DND-41 (cell line): Measurements from ENCODE around the gene STRN.

Experiments
- ATAC-seq: fragments of 200-7000 bp; cut with Tn5 transposase; 3 replicates; pipeline ENCODE4 v1.9.1; 2021; ENCODE audit warnings: low read depth; ENCODE audit not compliant: insufficient read depth
- DNase-seq: peaks from one replicate; pipeline ENCODE4 v3.0.0-alpha.2; 2020
- H2AFZ ChIP-seq: 2 replicates; pipeline ENCODE4 v1.6.0; 2012; ENCODE audit warnings: low read depth, low read length
- H3K27ac ChIP-seq: 2 replicates; pipeline ENCODE4 v1.5.1; 2012; ENCODE audit warnings: low read length, inconsistent platforms
- H3K27me3 ChIP-seq: fragments of 200-600 bp; sonication (generic); 2 replicates; pipeline ENCODE4 v1.6.0; 2012; ENCODE audit warnings: low read length, mild to moderate bottlenecking, inconsistent platforms; ENCODE audit not compliant: insufficient read depth, poor library complexity
- H3K36me3 ChIP-seq: 2 replicates; pipeline ENCODE4 v1.5.1; 2012; ENCODE audit warnings: low read length, inconsistent platforms; ENCODE audit not compliant: insufficient read depth
- H3K4me1 ChIP-seq: 2 replicates; pipeline ENCODE4 v1.5.1; 2012; ENCODE audit warnings: mild to moderate bottlenecking, low read length; ENCODE audit not compliant: insufficient read depth
- H3K4me2 ChIP-seq: 2 replicates; pipeline ENCODE4 v1.6.0; 2012; ENCODE audit warnings: mild to moderate bottlenecking, moderate library complexity, low read length, inconsistent platforms; ENCODE audit not compliant: insufficient read depth
- H3K4me3 ChIP-seq, 2 experiments: fragments of 200-600 bp in 1 of 2; shearing (Covaris generic) in 1 of 2; 2 replicates each; pipeline ENCODE4 v1.5.1; 2012 to 2016; ENCODE audit warnings: inconsistent platforms in 2 of 2, low read length in 2 of 2, mild to moderate bottlenecking in 2 of 2, low read depth in 1 of 2, moderate library complexity in 1 of 2
- H3K79me2 ChIP-seq: 2 replicates; pipeline ENCODE4 v1.6.0; 2012; ENCODE audit warnings: low read length, inconsistent platforms; ENCODE audit not compliant: insufficient read depth
- H3K9ac ChIP-seq: 2 replicates; pipeline ENCODE4 v1.6.0; 2012; ENCODE audit warnings: low read depth, mild to moderate bottlenecking, inconsistent platforms, low read length, moderate library complexity
- H3K9me3 ChIP-seq: 2 replicates; pipeline ENCODE4 v1.5.1; 2012; ENCODE audit warnings: low read length, moderate library complexity, mild to moderate bottlenecking, inconsistent platforms; ENCODE audit not compliant: insufficient read depth, severe bottlenecking
- H4K20me1 ChIP-seq: 2 replicates; pipeline ENCODE4 v1.6.0; 2012; ENCODE audit warnings: low read length; ENCODE audit not compliant: insufficient read depth
- CTCF ChIP-seq: IDR thresholded peaks from 2 replicates; pipeline ENCODE4 v1.5.1; 2012; ENCODE audit warnings: borderline replicate concordance, low read length, moderate library complexity, mild to moderate bottlenecking; ENCODE audit not compliant: poor library complexity, severe bottlenecking; ENCODE audit errors: extremely low read depth
- EZH2 ChIP-seq: IDR thresholded peaks from 3 replicates; pipeline ENCODE4 v1.6.1; 2012; ENCODE audit warnings: borderline replicate concordance, low read depth, mild to moderate bottlenecking, moderate library complexity, low read length, inconsistent platforms; ENCODE audit not compliant: severe bottlenecking

Gene STRN

GRCh38 chr2:36820942-36821605, 145.3 kb downstream of the STRN start:
- H3K27me3 ChIP-seq, result no peaks in the 10 kb centered on the region
- no peak overlapping the region for H3K9ac ChIP-seq
- no peaks in the 10 kb centered on the region for H4K20me1 ChIP-seq
- H3K36me3 ChIP-seq, result no peaks in the 10 kb centered on the region
- TF ChIP-seq EZH2, result no peak
- TF ChIP-seq CTCF, result no peak
- no peaks in the 10 kb centered on the region for H3K79me2 ChIP-seq
- H3K4me1 ChIP-seq, result no peaks in the 10 kb centered on the region
- no peaks in the 10 kb centered on the region for H3K9me3 ChIP-seq
- H3K27ac ChIP-seq, result no peak overlapping the region
- H2AFZ ChIP-seq, result no peak overlapping the region
- DNase-seq, result no peak
- no peak overlapping the region for H3K4me2 ChIP-seq
- ATAC-seq, result no peak
- no peak overlapping the region for H3K4me3 ChIP-seq

GRCh38 chr2:36819095-36819711, 147.1 kb downstream of the STRN start:
- Histone ChIP-seq H2AFZ (no peak overlapping the region), H3K9ac (no peak overlapping the region), H3K79me2 (no peaks in the 10 kb centered on the region), H3K4me2 (no peak overlapping the region), H3K36me3 (no peaks in the 10 kb centered on the region), H3K27ac (no peak overlapping the region), H3K4me1 (no peaks in the 10 kb centered on the region), H3K9me3 (no peaks in the 10 kb centered on the region), H4K20me1 (no peaks in the 10 kb centered on the region), H3K4me3 (no peak overlapping the region), H3K27me3 (no peaks in the 10 kb centered on the region)
- DNase-seq, result no peak
- TF ChIP-seq CTCF (no peak), EZH2 (no peak)
- no peak for ATAC-seq

GRCh38 chr2:36818542-36818941, 147.8 kb downstream of the STRN start:
- Histone ChIP-seq H3K27me3 (no peaks in the 10 kb centered on the region), H3K36me3 (no peaks in the 10 kb centered on the region), H3K27ac (no peak overlapping the region), H3K9ac (no peak overlapping the region), H3K4me2 (no peak overlapping the region), H4K20me1 (no peaks in the 10 kb centered on the region), H2AFZ (no peak overlapping the region), H3K4me1 (no peaks in the 10 kb centered on the region), H3K4me3 (no peak overlapping the region), H3K9me3 (no peaks in the 10 kb centered on the region), H3K79me2 (no peaks in the 10 kb centered on the region)
- no peak for ATAC-seq
- DNase-seq, result no peak
- TF ChIP-seq EZH2 (no peak), CTCF (no peak)
